Osteoblast (primary cell): ENCODE measurements around the gene USP38. TPM values are rescaled to one million over a fixed set of nuclear protein-coding genes. Genes with fewer than 3 reads are reported as not detected.
A peak's percentile ranks its signal among the peaks of the same experiment; 100 is the strongest.

Experiments used
- DNase-seq: peaks from one replicate; pipeline ENCODE4 v3.0.0; 2011; ENCODE audit warnings: low spot score, mixed read lengths; ENCODE audit not compliant: insufficient read length; ENCODE audit errors: missing footprints
- H2AFZ ChIP-seq: 2 replicates; pipeline ENCODE4 v1.6.0; 2011; ENCODE audit warnings: mild to moderate bottlenecking, low read length
- H3K27ac ChIP-seq: 2 replicates; pipeline ENCODE4 v1.5.1; 2011; ENCODE audit warnings: mild to moderate bottlenecking, low read depth, low read length, moderate library complexity
- H3K27me3 ChIP-seq: 2 replicates; pipeline ENCODE4 v1.6.0; 2012; ENCODE audit warnings: mild to moderate bottlenecking, control low read depth, inconsistent platforms, low read length, moderate library complexity; ENCODE audit not compliant: insufficient read depth
- H3K36me3 ChIP-seq: 2 replicates; pipeline ENCODE4 v1.5.1; 2011; ENCODE audit warnings: mild to moderate bottlenecking, low read length, control low read depth, moderate library complexity; ENCODE audit not compliant: insufficient read depth
- H3K4me1 ChIP-seq: 2 replicates; pipeline ENCODE4 v1.5.1; 2011; ENCODE audit warnings: mild to moderate bottlenecking, low read length, control low read depth, moderate library complexity; ENCODE audit not compliant: insufficient read depth
- H3K4me2 ChIP-seq: 2 replicates; pipeline ENCODE4 v1.6.0; 2011; ENCODE audit warnings: mild to moderate bottlenecking, low read length; ENCODE audit not compliant: insufficient read depth
- H3K4me3 ChIP-seq: fragments of 200-600 bp; sonication (generic); 3 replicates; pipeline ENCODE4 v1.5.1; 2012; ENCODE audit warnings: mild to moderate bottlenecking, low read length, inconsistent platforms; ENCODE audit not compliant: insufficient read depth
- H3K79me2 ChIP-seq: 2 replicates; pipeline ENCODE4 v1.6.0; 2012; ENCODE audit warnings: mild to moderate bottlenecking, low read length, control low read depth, inconsistent platforms; ENCODE audit not compliant: insufficient read depth
- H3K9me3 ChIP-seq: 2 replicates; pipeline ENCODE4 v1.5.1; 2011; ENCODE audit warnings: low read depth, low read length, control low read depth
- H4K20me1 ChIP-seq: 2 replicates; pipeline ENCODE4 v1.6.0; 2012; ENCODE audit warnings: mild to moderate bottlenecking, low read length, control low read depth; ENCODE audit not compliant: insufficient read depth
- CTCF ChIP-seq: IDR thresholded peaks from 2 replicates; pipeline ENCODE4 v1.5.1; 2011; ENCODE audit warnings: mild to moderate bottlenecking, low read depth, low read length, moderate library complexity; ENCODE audit errors: extremely low read depth
- total RNA-seq: library from RNA; depleted of rRNA; stranded (reverse); fragments of >200 nt; gene quantifications from 2 replicates; pipeline ENCODE4 v1.2.3, GENCODE V29; 2012

USP38 gene
- total RNA-seq, 1 donor: 25.7 TPM

- Histone ChIP-seq H3K27ac (no peak overlapping the region), H2AFZ (no peak overlapping the region), H3K79me2 (no peaks in the 10 kb centered on the region), H3K4me1 (no peaks in the 10 kb centered on the region), H3K4me2 (no peak overlapping the region), H3K4me3 (no peak overlapping the region), H3K36me3 (no peaks in the 10 kb centered on the region), H4K20me1 (no peaks in the 10 kb centered on the region), H3K27me3 (no peaks in the 10 kb centered on the region), H3K9me3 (no peaks in the 10 kb centered on the region)
- no peak for DNase-seq
- TF ChIP-seq CTCF: no peak
Measured at GRCh38 chr4:143240939-143241679, 56.4 kb downstream of the USP38 start.

GRCh38 chr4:143241892-143242291, 57.2 kb downstream of the USP38 start:
- Histone ChIP-seq H3K4me1 (no peaks in the 10 kb centered on the region), H4K20me1 (no peaks in the 10 kb centered on the region), H3K36me3 (no peaks in the 10 kb centered on the region), H3K27ac (no peak overlapping the region), H3K4me3 (no peak overlapping the region), H2AFZ (peak overlapping the region; percentile 16), H3K4me2 (no peak overlapping the region), H3K27me3 (no peaks in the 10 kb centered on the region), H3K9me3 (no peaks in the 10 kb centered on the region), H3K79me2 (no peaks in the 10 kb centered on the region)
- no peak for TF ChIP-seq CTCF
- DNase-seq: no peak

GRCh38 chr4:143243041-143243440, 58.3 kb downstream of the USP38 start:
- TF ChIP-seq CTCF: no peak
- H3K36me3 ChIP-seq: no peaks in the 10 kb centered on the region
- H3K4me2 ChIP-seq: no peak overlapping the region
- H3K27ac ChIP-seq: no peak overlapping the region
- no peak for DNase-seq
- no peak overlapping the region for H3K4me3 ChIP-seq
- H3K4me1 ChIP-seq: no peaks in the 10 kb centered on the region
- H3K79me2 ChIP-seq: no peaks in the 10 kb centered on the region
- no peaks in the 10 kb centered on the region for H3K27me3 ChIP-seq
- no peak overlapping the region for H2AFZ ChIP-seq
- H3K9me3 ChIP-seq: no peaks in the 10 kb centered on the region
- no peaks in the 10 kb centered on the region for H4K20me1 ChIP-seq

GRCh38 chr4:143246977-143247376, 62.3 kb downstream of the USP38 start:
- Histone ChIP-seq H2AFZ (no peak overlapping the region), H3K36me3 (no peaks in the 10 kb centered on the region), H3K4me1 (peaks cover under 1% of the 10 kb centered on the region), H3K4me3 (no peak overlapping the region), H3K9me3 (no peaks in the 10 kb centered on the region), H3K27ac (no peak overlapping the region), H4K20me1 (no peaks in the 10 kb centered on the region), H3K27me3 (no peaks in the 10 kb centered on the region), H3K79me2 (no peaks in the 10 kb centered on the region), H3K4me2 (no peak overlapping the region)
- no peak for DNase-seq
- TF ChIP-seq CTCF: no peak
